ENCODE measurements around the gene TTC7B.

TTC7B gene

GRCh38 chr14:90740946-90741681 lies 75.1 kb downstream of the TTC7B start:
- no peak for DNase-seq (ENCODE audit: low spot score)

DNA sequence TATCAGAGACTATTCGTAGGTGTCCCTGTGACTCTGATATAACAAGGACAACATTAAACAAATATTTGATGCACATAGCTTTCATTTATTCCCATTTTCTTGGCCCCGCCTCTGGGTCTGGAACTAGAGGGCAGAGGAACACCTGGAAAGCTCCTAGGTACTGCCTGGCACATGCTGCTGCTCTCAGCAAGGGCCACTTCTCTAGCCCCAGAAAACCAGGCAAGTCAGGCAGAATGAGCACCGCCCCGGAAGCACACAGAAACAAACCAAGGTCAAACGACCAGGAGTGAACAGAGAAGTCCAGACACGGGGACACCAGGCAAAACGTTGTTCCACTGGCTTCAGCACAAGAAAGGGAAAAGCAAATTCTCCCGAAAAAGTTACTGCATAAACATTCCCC lies 76.1 kb downstream of the TTC7B start:
- DNase-seq (ENCODE audit: low spot score): no peak

DNA sequence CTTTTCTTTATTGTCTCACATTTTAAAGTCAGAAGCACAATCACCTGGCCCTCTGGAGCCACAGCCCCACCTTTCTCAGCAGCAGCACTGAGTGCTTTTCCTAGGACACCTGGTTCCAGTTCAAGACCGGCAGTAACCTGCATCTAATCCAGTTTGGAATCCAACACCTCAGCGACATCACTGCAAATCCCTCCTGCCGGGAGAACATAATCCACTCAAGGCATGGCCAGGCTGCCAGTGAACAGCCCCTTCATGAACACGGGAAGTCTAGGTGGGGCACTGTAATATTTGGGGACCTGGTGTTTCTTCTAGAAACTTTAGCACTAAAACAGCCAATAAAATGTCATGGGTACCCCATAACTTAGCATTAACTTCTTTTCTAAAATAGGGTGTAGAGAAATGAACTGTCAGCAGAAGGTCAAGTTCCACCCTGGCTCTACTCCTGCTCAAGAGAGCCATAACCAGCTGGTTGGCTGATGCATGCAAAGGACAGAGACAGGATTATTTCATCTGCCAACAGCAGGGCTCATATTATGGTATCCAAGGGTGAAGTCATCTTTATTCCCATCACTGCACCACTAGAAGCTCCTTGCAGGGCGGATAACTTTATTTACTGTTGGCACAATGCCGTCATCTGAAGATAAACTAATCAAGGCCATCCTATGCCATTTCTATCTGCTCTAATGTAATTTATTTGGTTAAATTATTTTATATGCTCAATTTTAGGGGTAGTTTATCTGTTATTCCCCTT lies 76.7 kb downstream of the TTC7B start:
- DNase-seq (ENCODE audit: low spot score): no peak

- DNase-seq (ENCODE audit: low spot score): no peak
These were observed 83.0 kb downstream of the TTC7B start for GRCh38 chr14:90733139-90733808.

- DNase-seq (ENCODE audit: low spot score): no peak
These were observed 83.5 kb downstream of the TTC7B start for GRCh38 chr14:90732718-90733117.

- no peak for DNase-seq (ENCODE audit: low spot score)
These were observed 84.1 kb downstream of the TTC7B start for GRCh38 chr14:90732139-90732538.

DNA sequence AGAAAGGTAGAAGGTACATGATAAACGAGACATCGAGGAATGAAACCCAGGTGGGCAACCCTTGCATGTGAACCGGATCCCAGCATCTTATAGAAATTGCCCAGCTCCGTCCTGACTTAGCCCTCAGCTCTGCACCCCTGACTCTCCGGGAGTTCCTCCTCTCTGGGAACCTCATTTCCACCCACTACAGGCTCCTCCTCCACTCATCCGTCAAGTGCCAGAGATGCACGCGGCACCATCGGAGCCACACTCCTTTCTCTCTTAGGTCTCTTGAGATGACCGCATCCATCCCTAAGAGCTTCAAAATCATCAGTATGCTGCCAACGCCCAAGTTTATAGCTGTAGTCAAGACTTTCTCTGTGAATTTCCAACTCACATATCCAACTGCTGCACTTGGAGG lies 84.7 kb downstream of the TTC7B start:
- no peak for DNase-seq (ENCODE audit: low spot score)

GRCh38 chr14:90730206-90730766 lies 85.9 kb downstream of the TTC7B start:
- DNase-seq (ENCODE audit: low spot score): no peak

- no peak for DNase-seq (ENCODE audit: low spot score)
These were observed 87.3 kb downstream of the TTC7B start for GRCh38 chr14:90728951-90729350.

DNA sequence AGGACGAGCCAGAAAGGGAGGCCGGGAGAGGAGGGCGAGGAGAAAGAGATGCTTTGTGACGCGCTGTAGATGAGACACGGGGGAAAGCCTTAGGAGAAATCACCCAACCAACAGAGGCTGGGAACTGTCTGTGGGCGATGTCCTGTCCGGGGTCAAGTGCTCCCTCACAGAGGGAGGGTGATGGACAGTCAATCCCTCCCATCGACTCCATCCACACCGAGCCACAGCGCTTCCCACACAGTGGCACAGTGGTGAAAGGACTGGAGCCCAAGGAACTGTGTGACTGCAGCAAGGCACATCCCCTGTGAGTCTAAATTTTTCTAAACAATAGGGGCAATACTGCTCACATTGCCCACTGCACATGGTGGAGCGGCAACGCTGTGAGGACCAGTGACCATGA lies 89.1 kb downstream of the TTC7B start:
- no peak for DNase-seq (ENCODE audit: low spot score)

DNA sequence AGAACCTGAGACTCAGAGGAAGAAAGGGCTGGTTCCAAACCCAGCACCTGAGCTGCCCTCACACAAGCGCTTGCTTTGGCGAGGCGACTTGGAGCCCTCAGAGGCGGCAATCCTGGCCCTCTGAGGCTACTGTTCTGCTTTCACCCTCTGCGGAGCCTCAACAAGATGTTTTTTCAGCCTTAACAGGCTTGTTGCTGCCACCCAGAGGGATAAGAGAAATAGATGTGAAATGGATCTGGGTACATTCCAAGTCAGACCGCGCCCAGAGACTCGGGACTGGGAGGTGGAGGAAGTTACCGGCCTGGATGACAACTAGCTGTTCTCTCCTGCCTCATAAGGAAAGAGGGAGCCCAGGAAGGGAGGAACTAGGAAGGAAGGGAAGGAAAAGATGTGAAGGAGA lies 89.6 kb downstream of the TTC7B start:
- no peak for DNase-seq (ENCODE audit: low spot score)

- DNase-seq (ENCODE audit: low spot score): no peak
These were observed 91.4 kb downstream of the TTC7B start for GRCh38 chr14:90724866-90725265.

- DNase-seq (ENCODE audit: low spot score): no peak
These were observed 93.6 kb downstream of the TTC7B start for GRCh38 chr14:90722590-90722989.

GRCh38 chr14:90721619-90722305 lies 94.5 kb downstream of the TTC7B start:
- peak; percentile 42 for DNase-seq (ENCODE audit: low spot score)

GRCh38 chr14:90720832-90721231 lies 95.4 kb downstream of the TTC7B start:
- no peak for DNase-seq (ENCODE audit: low spot score)

DNA sequence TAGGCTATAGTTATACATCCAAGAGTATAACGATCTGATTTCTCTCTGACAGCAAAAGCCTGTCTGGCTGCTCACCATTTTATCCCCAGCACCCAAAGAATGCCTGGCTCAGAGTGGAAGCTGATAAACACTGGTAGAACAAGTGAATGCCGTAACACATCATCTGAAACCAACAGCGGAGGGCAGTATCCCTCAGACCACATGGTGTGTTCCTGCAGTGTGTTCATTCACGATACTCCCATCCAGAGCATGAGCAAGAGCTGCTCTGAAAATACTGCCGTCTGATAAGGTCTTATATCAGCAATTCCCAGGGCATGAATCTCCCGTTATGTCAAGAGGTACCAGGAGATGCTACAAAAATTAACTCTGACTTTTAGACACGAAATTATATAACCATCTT lies 95.9 kb downstream of the TTC7B start:
- DNase-seq (ENCODE audit: low spot score): no peak

- no peak for DNase-seq (ENCODE audit: low spot score)
These were observed 98.3 kb downstream of the TTC7B start for GRCh38 chr14:90717916-90718315.

GRCh38 chr14:90715993-90716392 lies 100.2 kb downstream of the TTC7B start:
- DNase-seq (ENCODE audit: low spot score): no peak

DNA sequence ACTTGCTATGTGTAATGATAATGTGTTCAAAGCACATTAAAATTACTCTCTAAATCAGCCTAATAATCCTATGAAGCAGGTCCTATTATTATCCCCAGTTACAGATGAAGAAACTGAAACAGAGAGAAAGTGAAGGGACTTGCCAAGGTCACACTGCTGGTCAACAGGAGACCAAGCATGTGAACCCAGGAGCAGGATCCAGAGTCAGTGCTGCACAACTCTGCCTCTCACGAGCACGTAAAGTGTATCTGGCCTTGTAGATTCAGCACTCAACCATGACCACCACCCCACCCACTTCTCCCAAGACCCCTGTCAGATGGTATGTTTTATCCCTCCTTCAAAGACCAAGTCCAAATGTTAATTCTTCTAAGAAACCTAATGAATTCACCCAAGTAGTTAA lies 100.7 kb downstream of the TTC7B start:
- no peak for DNase-seq (ENCODE audit: low spot score)

- DNase-seq (ENCODE audit: low spot score): no peak
These were observed 101.4 kb downstream of the TTC7B start for GRCh38 chr14:90714811-90715210.

GRCh38 chr14:90704738-90705392 lies 111.4 kb downstream of the TTC7B start:
- no peak for DNase-seq (ENCODE audit: low spot score)
